8988T (cell line): ENCODE measurements around the gene C19orf38.
A peak's percentile ranks its signal among the peaks of the same experiment; 100 is the strongest.
"Not testable (repeated sequence)": the region's sequence is repeated elsewhere in the genome, so short reads cannot be mapped to it uniquely, and the experiment has no call there.

Experiments
- DNase-seq: peaks from one replicate; pipeline ENCODE4 v3.0.0; 2011

The C19orf38 gene

DNA sequence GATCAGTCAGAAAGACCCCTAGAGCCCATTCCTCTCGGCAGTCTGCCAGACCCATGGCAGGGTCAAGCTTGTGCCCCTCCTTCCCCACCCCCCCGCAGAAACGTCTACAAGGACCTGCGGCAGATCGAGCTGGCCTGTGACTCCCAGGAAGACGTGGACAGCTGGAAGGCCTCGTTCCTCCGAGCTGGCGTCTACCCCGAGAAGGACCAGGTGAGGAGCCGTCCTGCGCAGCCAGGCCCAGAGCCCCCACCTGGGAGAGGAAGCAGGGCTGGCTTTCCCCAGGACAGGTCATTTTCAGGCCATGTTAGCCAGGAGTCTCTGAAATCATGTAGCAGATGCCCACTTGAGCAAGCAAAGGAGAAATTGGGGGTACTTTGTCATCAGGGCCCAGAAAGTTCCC lies 24.5 kb upstream of the C19orf38 start:
- no peak for DNase-seq

DNA sequence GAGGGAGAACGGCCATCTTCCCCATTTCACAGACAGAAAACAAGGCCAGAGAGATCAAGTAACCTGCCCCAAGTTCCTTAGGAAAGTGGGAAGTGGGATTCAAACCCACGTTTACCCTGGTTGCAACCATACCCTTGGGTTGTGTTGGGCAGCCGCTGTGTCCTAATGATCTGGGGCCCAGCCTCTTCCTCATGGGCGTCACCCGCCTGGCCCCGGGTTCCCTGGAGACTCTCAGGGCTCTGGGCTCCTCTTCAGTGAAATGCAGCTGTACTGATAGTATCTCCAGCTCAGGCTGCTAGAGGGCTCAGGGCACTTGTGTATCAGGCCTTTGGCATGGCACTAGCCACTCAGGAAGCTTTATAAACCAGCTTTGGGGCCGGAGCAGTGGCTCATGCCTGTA lies 22.0 kb upstream of the C19orf38 start:
- DNase-seq = no peak

DNA sequence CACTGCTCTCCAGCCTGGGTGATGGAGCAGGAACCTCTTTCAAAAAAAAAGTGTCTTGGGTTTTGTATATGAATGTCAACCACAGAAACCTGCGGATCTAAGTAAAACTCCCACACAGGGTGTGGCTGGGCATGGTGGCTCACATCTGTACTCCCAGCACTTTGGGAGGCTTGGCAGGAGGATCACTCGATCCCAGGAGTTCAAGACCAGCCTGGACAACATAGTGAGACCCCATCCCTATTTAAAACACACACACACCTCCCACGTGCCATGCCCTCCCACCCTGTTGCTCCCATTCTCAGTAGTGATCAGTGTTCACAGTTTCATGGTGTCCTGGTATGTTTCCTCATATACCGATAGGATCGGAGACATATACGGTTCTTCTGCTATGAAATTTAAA lies 21.4 kb upstream of the C19orf38 start:
- no peak for DNase-seq

DNA sequence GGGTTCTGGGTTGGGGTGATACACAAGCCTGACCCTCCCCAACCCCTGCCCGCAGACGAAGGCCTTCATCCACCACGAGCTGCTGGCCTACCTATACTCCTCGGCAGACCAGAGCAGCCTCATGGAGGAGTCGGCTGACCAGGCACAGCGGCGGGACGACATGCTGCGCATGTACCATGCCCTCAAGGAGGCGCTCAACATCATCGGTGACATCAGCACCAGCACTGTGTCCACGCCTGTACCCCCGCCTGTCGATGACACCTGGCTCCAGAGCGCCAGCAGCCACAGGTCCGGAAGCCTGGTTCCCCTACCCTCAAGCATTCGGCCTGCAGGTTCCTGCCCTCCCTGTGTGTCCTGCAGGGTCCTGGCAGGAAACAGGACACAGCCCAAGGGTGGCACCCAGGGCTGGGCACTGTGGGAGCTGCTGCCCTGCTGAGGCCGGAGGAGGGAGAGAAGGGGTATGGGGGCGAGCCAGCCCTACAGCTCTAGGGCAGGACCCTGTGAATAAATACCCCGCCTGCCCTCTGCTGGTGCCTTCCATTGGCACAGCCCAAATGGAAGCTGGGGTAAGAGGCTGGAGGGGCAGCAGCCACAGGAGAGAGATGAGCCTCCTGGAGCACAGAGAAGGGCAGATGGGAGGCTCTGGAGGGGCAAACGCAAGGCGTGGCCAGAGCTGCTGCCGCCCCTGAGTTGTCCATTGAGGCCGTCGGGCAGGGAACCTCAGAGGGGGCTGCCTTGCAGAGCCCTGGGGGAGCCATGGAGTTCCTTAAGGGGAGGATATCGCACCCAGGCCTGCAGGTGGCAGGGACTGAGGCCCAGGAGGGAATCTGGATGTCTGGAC lies 19.0 kb upstream of the C19orf38 start:
- DNase-seq = no peak

DNA sequence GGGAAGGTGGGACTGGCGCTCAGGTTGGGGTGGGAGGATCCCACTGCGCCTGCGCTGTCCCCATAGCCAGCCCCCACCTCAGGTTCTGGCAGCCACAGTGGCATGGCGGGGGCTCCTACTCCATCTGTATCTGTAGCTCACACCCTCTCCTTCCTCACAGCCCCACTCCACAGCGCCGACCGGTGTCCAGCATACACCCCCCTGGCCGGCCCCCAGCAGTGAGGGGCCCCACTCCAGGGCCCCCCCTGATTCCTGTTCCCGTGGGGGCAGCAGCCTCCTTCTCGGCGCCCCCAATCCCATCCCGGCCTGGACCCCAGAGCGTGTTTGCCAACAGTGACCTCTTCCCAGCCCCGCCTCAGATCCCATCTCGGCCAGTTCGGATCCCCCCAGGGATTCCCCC lies 18.2 kb upstream of the C19orf38 start:
- DNase-seq = no peak

DNA sequence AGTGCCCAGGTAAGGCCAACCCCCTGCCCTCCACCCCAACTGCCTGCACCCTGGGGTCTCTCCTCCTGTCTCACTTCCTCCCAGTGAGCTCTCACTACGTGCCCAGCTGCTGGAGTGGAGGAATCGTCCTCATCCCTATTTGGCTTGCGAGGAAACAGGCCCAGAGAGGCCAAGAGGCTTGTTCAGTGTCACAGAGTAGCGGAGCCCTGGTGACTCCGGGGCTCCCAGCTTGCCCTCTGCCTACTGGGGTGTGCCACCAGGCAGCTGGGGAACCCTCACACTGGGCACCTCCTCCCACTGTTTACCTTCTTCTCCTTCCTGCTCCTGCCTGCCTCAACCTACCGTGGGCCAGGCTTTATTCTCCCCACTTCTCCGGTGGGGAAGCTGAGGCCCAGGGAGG lies 17.8 kb upstream of the C19orf38 start:
- DNase-seq = no peak

DNA sequence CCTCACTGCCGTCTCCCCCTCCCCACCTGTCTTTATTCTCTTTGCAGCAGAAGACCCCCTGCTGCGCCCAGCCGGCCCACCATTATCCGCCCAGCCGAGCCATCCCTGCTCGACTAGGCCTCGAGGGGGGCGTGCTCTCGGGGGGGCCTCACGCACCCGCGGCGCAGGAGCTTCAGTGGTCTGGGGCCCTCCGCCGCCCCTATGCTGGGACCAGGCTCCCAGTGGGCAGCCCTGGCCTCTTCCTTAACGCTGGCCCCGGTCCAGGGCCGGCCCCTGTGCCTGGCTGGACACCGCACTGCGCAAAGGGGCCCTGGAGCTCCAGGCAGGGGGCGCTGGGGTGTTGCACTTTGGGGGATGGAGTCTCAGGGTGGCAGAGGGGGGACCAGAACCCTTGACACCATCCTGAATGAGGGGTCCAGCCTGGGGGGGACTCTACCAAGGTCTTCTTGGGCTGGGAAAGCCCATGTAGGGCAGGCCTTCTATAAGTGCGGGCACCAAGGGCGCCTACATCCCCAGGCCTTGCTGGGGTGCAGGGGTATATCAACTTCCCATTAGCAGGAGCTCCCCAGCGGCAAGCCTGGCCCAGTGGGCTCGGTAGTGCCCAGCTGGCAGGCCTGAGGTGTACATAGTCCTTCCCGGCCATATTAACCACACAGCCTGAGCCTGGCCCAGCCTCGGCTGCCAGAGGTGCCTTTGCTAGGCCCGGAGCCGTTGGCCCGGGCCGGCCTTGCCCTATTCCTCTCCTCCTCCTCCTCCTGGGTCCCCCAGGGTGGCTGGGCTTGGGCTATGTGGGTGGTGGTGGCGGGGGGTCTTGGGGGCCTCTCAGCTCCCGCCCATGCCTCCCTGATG lies 17.1 kb upstream of the C19orf38 start:
- no peak for DNase-seq

DNA sequence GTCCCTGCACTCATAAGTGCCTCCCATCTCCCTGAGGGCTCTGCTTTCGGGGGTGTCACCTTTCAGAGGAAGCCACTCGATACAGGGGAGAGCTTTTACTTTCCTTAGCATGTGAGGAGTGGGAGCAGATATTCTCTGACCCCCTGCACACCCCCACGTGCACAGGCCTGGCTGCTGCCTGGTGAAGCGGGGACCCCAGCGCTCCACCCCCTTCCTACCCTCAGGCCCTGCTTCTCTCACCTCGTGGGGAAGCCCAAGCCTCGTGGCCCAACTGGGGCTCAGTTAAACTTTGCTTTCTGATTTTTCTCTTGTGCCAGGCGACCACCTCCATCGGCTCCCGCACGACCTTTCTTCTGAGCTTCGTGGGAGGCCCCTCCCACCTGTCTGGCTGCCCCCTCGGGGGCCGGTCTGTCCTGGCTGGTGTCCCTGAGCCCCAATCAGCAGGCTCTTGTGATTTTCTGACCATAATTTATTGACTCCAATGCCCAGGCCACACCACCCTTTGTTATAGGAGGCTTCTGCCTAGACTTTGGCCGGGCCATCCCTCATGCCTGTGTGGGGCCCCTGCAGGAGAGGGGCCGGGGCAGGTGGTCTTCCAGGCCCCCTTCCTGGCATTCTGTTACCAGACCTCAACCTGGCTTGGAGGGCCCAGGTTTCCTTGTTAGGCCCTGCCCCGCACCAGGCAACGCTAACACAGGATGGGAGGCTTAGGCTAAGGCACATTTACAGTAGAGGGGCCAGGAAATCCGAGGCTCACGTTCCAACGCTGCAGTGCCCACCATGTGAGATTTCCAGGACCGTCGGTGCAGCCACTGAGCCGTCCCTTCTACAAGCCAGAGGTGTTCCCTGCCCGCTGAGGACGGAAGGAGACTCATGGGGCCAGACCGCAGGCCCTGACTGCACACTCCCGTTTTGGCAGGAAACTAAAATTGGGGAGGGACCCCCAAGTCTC lies 16.0 kb upstream of the C19orf38 start:
- no peak for DNase-seq

DNA sequence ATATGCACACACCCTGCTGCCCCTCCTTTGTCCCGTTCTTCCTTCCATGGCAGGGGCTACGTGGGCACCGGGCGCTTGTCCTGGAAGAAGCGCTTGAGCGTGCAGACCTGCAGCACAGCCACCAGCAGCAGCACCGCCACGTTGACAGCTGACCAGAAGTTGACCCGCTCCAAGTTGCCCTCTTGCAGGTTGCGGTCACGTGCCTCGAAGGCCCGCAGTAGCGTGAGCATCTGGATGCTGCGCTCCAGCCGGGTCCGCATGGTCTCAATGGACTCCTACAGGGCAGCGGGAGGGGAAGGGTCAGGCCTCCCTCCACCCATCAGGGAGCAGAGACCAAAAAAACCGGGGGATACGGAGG lies 15.3 kb upstream of the C19orf38 start:
- DNase-seq = no peak

DNA sequence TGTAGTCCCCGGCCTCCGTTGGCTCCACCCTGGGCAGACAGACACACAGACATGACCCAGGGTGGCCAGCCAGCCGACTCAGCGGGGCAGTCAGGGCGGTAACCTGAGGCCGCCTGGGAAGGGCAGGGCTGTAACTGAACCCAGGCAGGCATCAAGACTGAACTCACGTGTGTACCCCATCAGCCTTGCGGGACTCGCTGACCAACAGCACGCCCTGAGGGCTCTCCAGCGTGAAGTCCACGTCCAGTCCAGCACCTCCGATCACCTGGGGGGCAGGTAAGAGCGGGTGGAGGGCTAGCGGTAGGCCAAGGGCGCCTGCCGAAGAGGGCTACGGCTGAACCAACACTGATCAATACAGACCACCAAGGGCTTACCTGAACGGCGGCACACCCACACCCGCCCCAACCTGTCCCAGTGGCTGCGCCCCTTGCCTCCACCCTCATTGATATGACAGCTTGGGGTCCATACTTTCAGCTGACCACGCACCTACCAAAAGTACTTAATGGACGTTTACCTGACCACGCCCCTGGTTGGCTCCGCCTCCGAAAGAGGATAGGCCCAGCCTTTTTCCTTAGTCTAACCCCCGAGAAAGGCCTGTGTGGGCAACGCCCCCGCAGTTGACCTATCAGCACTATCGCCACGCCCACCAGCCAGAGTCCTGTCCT lies 13.0 kb upstream of the C19orf38 start:
- DNase-seq = peak; percentile 96

DNA sequence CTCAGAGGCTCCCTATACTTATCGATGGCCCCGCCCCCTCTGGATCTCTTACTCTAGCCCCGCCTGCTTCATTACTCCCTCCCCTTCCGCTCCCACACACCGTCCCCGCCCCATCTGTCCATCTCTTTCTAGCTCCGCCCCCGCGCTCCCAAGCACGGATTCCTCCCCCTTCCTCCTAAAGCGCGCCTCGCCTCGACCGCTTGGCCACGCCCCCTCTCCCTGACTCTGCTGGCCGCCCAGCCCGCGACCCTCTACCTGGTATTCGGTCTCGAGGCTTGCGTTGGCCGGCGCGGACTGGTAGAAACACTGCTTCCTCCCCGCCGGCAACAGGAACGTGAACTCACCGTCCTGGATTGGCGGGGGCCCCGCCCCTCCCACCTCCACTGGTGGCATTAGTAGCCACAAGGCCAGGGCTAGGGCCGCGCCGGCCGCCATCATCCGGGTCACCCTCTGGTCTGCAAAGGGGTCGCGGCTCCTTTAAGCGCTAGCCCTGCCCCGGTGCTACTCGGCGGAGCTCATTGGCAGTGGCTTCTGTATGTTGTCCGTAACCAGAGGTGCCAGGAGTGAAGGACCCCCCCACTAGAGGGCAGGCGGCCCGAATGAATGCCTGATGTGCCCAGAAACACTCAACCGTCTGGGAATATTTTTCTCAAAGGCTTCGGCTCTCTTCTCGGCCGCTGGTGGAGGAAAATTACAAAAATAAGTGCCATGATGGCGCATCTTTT lies 12.3 kb upstream of the C19orf38 start, which contains the start of gene TMED1:
Gene TMED1, minus strand, starts transcription at position 459 of the 725 bp plus-strand sequence. Its CDS starts 21 bp downstream, at position 438.
- DNase-seq = peak; percentile 85

DNA sequence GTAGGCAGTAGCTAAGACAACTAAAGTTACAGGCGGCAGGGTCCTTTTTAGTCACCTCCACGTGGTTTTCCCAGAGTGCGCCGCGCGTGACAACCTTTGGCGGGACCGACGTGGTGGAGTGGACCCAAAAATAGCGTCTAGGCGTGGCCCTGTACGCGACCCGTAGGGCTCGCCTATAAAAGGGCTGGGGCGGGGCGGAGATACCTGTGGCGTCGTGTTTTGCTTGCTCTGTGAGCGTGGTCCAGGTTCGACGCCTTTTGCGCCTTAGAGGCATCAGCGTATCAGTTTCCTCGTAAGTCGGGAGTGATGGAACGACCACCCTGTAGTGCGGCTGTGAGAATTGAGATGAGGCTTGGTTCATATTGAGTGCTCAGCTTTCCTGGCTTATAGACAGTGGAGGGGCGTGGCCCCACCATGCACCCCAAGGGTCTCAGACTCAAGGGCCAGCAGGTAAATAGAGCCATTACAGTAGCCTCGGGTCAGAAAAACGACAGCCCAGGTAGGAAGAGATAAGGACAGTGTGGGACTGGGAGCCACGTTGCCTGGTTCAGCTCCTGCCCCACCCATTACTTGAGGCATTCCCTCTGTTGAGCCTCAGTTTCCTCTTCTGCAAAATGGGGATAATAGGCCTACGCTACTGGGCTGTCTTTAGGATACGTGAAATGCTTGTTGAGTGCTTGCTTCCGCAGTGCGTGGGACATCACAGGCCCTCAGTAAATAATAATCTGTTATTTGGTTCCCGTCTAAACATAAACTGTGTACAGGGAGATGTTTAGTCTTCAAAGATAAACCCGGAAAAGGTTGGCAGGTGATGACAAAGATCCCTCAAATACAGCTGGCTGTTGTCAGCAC lies 11.5 kb upstream of the C19orf38 start:
- no peak for DNase-seq

DNA sequence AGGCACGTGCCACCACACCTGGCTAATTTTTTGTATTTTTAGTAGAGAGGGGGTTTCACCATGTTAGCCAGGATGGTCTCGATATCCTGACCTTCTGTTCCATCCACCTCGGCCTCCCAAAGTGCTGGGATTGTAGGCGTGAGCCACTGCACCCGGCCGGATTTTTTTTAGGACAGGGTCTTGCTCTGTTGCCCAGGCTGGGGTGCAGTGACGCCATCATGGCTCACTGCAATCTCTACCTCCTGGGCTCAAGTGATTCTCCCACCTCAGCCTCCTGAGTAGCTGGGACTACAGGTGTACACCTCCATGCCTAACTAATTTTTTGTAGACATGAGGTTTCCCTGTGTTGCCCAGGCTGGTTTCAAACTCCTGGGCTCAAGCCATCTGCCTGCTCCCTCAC lies 10.6 kb upstream of the C19orf38 start:
- not testable (repeated sequence) for DNase-seq

DNA sequence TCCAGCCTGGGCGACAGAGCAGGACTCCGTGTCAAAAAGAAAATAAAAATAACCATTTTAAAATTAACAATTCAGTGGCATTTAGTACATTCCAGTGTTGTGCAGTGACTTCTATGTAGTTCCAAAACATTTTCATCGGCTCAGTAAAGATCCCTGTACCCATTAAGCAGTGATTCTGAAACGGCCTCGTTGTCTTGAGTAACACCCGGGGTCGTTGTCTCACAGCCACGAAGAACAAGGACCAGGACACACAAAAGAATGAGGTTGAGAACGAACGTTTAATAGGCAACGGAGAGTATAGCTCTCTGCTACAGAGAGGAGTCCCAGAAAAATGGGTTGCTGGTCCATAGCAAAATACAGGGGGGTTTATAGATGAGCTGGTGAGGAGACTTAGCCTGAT lies 9.8 kb upstream of the C19orf38 start:
- no peak for DNase-seq

DNA sequence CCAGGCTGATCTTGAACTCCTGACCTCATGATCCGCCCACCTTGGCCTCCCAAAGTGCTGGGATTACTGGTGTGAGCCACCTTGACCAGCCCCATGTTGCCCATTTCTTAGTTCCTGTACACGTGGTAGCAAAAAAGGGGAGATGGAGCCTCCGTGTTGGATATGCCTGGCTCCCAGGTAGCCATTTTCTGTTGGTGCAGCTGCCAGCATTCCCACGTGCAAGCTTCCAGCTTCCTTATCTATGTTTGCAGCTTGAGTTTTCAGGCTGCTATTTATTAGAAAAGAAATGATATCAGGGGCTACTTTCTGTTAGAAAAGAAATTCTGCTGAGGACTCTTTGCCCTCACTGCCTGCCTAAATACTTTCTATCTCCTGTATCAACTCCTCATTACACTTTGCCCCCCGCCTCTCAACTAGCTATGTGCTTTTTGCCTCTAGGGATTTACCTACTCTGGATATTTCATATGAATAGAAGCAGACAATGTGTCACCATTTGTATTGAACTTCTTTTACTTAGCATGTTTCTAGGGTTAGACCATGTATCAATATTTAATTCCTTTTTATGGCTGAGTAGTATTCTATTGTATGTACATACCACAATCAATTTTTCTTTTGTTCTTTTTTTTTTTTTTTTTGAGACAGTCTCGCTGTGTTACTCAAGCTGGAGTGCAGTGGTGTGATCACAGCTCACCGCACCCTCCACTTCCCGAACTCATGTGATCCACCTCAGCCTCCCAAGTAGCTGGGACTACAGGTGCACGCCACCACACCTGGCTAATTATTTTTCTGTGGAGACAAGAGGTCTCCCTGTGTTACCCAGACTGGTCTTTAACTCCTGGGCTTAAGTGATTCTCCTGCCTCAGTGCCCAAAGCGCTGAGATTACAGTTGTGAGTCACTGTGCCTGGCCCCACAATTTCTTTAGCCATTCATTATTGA lies 8.8 kb upstream of the C19orf38 start:
- DNase-seq = no peak

DNA sequence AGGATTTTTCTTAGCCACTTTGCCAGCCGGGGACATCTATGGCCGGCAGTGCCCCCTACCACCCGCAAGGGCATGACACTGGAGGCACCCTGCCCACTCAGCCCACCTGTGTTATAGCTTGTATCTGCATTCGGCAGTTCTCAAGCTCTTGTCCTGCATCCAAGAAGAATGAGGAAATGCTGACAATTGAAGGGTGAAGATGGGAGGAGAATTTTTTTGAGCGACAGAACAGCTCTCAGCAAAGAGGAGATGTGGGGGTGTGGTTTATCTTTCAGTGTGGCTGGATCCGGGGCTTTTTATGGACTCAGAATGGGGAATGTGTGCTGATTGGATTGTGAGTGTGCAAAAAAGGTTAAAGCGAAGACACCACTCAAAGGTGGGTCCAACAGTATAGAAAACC lies 5.4 kb upstream of the C19orf38 start:
- no peak for DNase-seq

DNA sequence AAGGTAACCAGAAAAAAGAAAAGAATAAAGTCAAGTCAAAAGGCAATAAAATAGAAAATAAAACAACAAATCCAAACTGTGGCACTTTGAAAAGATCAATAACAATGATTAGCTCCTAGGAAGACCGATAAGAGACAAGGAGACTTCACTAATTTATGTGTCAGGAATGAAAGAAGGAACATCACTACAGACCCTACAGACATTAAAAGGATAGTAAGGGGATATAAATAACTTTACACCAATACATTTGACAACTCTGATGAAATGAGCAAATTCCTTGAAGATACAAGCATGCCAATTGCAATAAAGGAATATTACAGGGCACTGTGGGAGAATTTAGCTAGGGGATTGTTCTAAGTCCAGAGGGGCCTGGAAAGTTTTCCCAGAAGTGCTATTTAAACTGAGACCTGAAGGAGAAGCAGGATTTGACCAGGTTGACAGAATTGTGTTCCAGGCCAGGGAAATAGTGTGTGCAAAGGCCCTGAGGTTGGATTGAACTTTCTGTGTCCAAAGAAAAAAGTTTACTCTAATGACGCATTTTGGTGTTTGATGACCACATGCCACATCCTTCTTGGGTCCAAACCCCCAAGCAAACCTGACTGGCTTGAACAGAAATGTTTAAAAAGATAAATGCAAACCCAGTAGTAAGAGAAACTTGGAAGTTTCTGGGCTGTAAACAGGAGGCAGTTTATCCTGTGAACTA lies 1.6 kb upstream of the C19orf38 start:
- DNase-seq = no peak

DNA sequence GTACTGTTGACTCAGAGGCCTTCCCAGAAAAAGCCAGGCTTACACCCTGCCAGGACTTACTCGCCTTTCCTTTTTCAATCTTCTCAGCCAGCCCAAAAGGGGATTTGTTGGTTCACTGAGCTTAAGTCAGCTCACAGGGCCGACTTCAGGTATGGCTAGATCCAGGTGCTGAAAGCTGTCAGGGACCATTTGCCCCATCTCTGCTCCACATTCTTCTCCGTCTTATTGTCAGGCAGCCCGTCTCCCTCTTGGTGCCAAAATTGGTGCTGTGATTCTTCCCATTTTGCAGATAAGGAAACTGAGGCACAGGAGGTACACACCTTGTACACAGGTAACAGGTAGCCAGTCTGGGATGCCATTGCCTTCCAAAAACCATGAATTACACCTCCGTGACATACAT lies 2.4 kb downstream of the C19orf38 start:
- no peak for DNase-seq
